ENCODE data around the gene ARHGAP1. TPM values are rescaled to one million over a fixed set of nuclear protein-coding genes. Genes with fewer than 3 reads are reported as not detected.

The ARHGAP1 gene
- total and polyA plus RNA-seq, 2 donors, result 9.0 to 24.9 TPM

DNA sequence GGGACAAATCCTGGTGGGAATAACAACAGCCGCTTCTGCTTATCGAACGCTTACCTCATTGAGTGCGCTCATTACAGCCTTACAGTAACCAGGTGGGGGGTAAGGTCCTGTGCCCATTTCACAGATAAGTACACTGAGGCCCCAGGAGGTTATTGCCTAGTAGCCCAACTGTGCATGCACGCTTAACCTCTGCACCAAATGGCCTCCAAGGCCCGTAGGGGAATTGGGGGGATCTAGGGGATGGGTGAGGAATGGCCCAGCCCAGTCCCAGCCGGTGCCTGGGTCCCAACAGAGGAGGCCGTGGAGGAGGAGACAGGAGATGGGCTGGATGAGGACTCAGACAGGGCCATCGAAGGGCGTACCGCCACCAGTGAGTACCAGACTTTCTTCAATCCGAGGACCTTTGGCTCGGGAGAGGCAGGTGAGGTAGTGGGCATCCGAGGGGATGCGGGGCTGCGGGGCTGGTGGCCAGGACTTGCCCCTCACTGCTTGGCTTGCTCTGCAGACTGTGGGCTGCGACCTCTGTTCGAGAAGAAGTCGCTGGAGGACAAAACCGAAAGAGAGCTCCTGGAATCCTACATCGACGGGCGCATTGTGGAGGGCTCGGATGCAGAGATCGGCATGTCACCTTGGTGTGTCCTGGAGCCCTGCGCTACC is 25.9 kb upstream of the ARHGAP1 start:
- Histone ChIP-seq H3K36me3 (ENCODE audit: control insufficient read depth in 2 of 2, insufficient read depth in 2 of 2, low read length in 1 of 2) (no peaks in the 10 kb centered on the region), H3K4me3 (ENCODE audit: low read length in 2 of 2) (no peak overlapping the region), H3K9me3 (ENCODE audit: control insufficient read depth in 2 of 2, insufficient read depth in 1 of 2, low read length in 1 of 2) (no peaks in the 10 kb centered on the region), H3K27ac (ENCODE audit: low read depth in 1 of 2, low read length in 1 of 2) (no peak overlapping the region), H3K4me1 (ENCODE audit: control insufficient read depth in 2 of 2, insufficient read depth in 2 of 2, low read length in 2 of 2) (no peaks in the 10 kb centered on the region), H3K27me3 (ENCODE audit: control insufficient read depth in 2 of 2, insufficient read depth in 1 of 2, low read length in 1 of 2) (no peaks in the 10 kb centered on the region)
- no peak for DNase-seq (ENCODE audit: low read depth in 6 of 9, low spot score in 9 of 9)
- WGBS, result 97% methylated on average over 26 of the region's 26 CpGs

DNA sequence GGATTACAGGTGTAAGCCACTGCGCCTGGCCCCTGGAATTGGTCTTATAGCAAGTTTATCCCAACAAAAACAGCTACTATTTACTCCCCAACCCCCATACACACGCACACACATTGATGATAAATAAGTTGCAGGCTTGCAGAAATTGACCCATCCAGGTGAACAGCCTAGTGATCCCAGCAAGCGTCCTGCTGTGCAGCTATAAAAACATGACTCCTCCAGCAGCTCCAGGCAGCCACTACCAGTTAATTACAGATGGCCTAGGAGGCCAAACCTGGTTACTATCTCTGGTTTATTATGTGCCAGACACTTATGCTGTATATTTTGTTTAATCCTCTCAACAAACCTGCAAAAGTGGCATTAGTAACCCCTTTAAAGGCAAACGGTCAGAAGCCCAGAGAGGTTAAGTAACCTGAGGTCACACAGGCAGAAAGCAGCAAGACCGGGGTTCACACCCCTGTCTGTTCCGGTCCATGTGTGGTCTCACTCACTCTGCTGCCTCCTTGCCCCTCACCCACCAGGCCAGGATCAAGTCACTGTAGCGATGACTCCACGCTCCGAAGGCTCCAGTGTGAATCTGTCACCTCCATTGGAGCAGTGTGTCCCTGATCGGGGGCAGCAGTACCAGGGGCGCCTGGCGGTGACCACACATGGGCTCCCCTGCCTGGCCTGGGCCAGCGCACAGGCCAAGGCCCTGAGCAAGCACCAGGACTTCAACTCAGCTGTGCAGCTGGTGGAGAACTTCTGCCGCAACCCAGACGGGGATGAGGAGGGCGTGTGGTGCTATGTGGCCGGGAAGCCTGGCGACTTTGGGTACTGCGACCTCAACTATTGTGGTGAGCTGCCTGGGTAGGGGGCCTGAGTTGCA is 25.2 kb upstream of the ARHGAP1 start:
- Histone ChIP-seq H3K27me3 (ENCODE audit: control insufficient read depth in 2 of 2, insufficient read depth in 1 of 2, low read length in 1 of 2) (no peaks in the 10 kb centered on the region), H3K27ac (ENCODE audit: low read depth in 1 of 2, low read length in 1 of 2) (no peak overlapping the region), H3K4me1 (ENCODE audit: control insufficient read depth in 2 of 2, insufficient read depth in 2 of 2, low read length in 2 of 2) (no peaks in the 10 kb centered on the region), H3K36me3 (ENCODE audit: control insufficient read depth in 2 of 2, insufficient read depth in 2 of 2, low read length in 1 of 2) (no peaks in the 10 kb centered on the region), H3K9me3 (ENCODE audit: control insufficient read depth in 2 of 2, insufficient read depth in 1 of 2, low read length in 1 of 2) (no peaks in the 10 kb centered on the region), H3K4me3 (ENCODE audit: low read length in 2 of 2) (no peak overlapping the region)
- 97% methylated on average over 19 of the region's 19 CpGs for WGBS
- DNase-seq (ENCODE audit: low read depth in 6 of 9, low spot score in 9 of 9), result no peak

DNA sequence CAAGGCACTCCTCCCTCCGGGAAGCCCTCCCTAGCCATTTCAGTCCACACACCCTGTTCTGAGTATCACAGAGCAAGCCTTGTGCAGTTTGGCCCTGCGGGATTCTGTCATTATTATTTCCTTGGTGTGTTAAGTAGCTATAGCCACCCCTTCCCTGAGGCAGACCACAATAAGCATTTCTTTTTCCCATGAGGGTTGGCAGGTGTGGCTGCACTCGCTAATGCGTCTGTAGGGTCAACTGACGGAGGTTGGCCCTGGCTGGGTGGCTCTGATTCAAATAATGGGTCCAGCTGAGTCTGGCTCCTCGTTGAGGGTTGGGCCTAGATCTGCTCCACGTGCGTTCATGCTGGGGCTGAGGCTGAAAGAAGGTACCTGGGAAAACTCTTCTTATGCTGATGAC is 23.7 kb upstream of the ARHGAP1 start:
- DNase-seq (ENCODE audit: low read depth in 6 of 9, low spot score in 9 of 9), result no peak
- WGBS, result 92% methylated on average over 8 of the region's 8 CpGs

DNA sequence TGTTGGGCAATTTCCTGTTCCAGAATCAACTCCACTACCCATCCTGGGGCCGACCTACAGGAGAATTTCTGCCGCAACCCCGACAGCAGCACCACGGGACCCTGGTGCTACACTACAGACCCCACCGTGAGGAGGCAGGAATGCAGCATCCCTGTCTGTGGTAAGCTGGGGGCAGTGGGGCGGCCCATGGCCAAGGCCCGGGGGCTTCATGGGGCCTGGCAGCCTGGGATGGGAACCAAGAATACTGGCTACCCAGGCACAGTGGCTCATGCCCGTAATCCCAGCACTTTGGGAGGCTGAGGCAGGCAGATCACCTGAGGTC is 22.9 kb upstream of the ARHGAP1 start:
- H3K27me3 ChIP-seq (ENCODE audit: control insufficient read depth in 2 of 2, insufficient read depth in 1 of 2, low read length in 1 of 2), result no peaks in the 10 kb centered on the region
- no peaks in the 10 kb centered on the region for H3K9me3 ChIP-seq (ENCODE audit: control insufficient read depth in 2 of 2, insufficient read depth in 1 of 2, low read length in 1 of 2)
- 93% methylated on average over 8 of the region's 8 CpGs for WGBS
- H3K36me3 ChIP-seq (ENCODE audit: control insufficient read depth in 2 of 2, insufficient read depth in 2 of 2, low read length in 1 of 2), result no peaks in the 10 kb centered on the region
- H3K4me1 ChIP-seq (ENCODE audit: control insufficient read depth in 2 of 2, insufficient read depth in 2 of 2, low read length in 2 of 2), result peaks cover 0 to 2% of the 10 kb centered on the region in 2 donors
- H3K27ac ChIP-seq (ENCODE audit: low read depth in 1 of 2, low read length in 1 of 2), result no peak overlapping the region
- no peak overlapping the region for H3K4me3 ChIP-seq (ENCODE audit: low read length in 2 of 2)
- no peak for DNase-seq (ENCODE audit: low read depth in 6 of 9, low spot score in 9 of 9)

More for the DNA sequence above, 23.7 kb upstream of the ARHGAP1 start:
- no peak overlapping the region for H3K4me3 ChIP-seq (ENCODE audit: low read length in 2 of 2)
- H3K36me3 ChIP-seq (ENCODE audit: control insufficient read depth in 2 of 2, insufficient read depth in 2 of 2, low read length in 1 of 2), result no peaks in the 10 kb centered on the region
- H3K27ac ChIP-seq (ENCODE audit: low read depth in 1 of 2, low read length in 1 of 2), result no peak overlapping the region
- H3K9me3 ChIP-seq (ENCODE audit: control insufficient read depth in 2 of 2, insufficient read depth in 1 of 2, low read length in 1 of 2), result no peaks in the 10 kb centered on the region
- no peaks in the 10 kb centered on the region for H3K4me1 ChIP-seq (ENCODE audit: control insufficient read depth in 2 of 2, insufficient read depth in 2 of 2, low read length in 2 of 2)
- H3K27me3 ChIP-seq (ENCODE audit: control insufficient read depth in 2 of 2, insufficient read depth in 1 of 2, low read length in 1 of 2), result no peaks in the 10 kb centered on the region

DNA sequence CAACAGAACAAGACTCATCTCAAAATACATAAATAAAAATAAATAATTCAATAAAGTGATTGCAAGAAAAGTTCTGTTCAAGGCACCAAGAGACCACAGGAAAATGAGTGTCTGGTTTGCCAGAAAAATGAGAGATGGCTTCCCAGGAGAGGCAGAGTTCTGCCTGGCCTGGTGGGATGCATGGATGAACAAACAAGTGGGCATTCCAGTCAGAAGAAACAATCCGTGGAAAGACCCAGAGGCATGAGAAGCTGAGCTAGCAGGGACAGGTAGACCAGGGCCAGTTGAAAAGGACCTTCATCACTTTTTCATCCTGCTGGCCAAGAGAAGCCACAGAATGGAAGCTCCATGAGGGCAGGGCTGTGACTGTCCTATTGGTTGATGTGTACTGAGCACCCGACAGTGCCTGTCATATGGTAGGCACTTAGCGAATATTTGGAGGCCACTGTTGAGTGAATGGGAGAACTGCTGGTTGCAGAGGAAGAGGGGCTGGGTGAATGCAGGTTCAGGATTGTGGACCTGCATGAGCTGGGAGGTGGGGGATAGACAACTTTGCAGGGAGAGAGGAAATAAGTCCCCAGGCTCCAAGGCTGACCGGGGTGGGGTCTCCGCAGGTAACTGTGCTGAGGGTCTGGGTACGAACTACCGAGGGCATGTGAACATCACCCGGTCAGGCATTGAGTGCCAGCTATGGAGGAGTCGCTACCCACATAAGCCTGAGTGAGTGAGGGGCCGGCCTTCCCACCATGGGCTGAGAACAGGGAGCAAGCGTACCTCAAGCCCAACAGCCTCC is 22.3 kb upstream of the ARHGAP1 start:
- Histone ChIP-seq H3K4me3 (ENCODE audit: low read length in 2 of 2) (no peak overlapping the region), H3K9me3 (ENCODE audit: control insufficient read depth in 2 of 2, insufficient read depth in 1 of 2, low read length in 1 of 2) (no peaks in the 10 kb centered on the region), H3K4me1 (ENCODE audit: control insufficient read depth in 2 of 2, insufficient read depth in 2 of 2, low read length in 2 of 2) (peaks cover 0 to 3% of the 10 kb centered on the region in 2 donors), H3K27ac (ENCODE audit: low read depth in 1 of 2, low read length in 1 of 2) (no peak overlapping the region), H3K27me3 (ENCODE audit: control insufficient read depth in 2 of 2, insufficient read depth in 1 of 2, low read length in 1 of 2) (no peaks in the 10 kb centered on the region), H3K36me3 (ENCODE audit: control insufficient read depth in 2 of 2, insufficient read depth in 2 of 2, low read length in 1 of 2) (no peaks in the 10 kb centered on the region)
- 97% methylated on average over 11 of the region's 11 CpGs for WGBS
- no peak for DNase-seq (ENCODE audit: low read depth in 6 of 9, low spot score in 9 of 9)

DNA sequence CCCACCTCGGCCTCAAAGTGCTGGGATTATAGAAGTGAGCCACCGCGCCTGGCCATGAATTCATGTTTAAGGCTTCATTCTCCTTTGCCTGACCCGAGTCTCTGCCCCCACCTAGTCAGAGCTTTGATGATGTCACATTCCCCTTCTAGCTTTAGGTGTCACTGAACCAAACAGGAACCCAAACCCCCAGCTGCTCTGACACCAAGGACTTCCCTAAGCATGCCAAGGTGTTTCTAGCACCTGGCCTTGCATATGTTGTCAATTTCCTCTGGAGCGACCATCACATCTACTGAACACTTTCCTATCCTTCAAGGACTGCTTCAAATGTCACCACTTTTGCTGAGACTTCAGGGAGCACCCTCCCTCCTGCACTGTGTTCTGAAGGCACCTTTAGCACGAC is 20.9 kb upstream of the ARHGAP1 start:
- H3K27ac ChIP-seq (ENCODE audit: low read depth in 1 of 2, low read length in 1 of 2), result no peak overlapping the region
- H3K4me1 ChIP-seq (ENCODE audit: control insufficient read depth in 2 of 2, insufficient read depth in 2 of 2, low read length in 2 of 2), result peaks cover 0 to 3% of the 10 kb centered on the region in 2 donors
- no peak for DNase-seq (ENCODE audit: low read depth in 6 of 9, low spot score in 9 of 9)
- no peaks in the 10 kb centered on the region for H3K9me3 ChIP-seq (ENCODE audit: control insufficient read depth in 2 of 2, insufficient read depth in 1 of 2, low read length in 1 of 2)
- 93% methylated on average over 6 of the region's 6 CpGs for WGBS
- H3K27me3 ChIP-seq (ENCODE audit: control insufficient read depth in 2 of 2, insufficient read depth in 1 of 2, low read length in 1 of 2), result no peaks in the 10 kb centered on the region
- no peaks in the 10 kb centered on the region for H3K36me3 ChIP-seq (ENCODE audit: control insufficient read depth in 2 of 2, insufficient read depth in 2 of 2, low read length in 1 of 2)
- H3K4me3 ChIP-seq (ENCODE audit: low read length in 2 of 2), result no peak overlapping the region

DNA sequence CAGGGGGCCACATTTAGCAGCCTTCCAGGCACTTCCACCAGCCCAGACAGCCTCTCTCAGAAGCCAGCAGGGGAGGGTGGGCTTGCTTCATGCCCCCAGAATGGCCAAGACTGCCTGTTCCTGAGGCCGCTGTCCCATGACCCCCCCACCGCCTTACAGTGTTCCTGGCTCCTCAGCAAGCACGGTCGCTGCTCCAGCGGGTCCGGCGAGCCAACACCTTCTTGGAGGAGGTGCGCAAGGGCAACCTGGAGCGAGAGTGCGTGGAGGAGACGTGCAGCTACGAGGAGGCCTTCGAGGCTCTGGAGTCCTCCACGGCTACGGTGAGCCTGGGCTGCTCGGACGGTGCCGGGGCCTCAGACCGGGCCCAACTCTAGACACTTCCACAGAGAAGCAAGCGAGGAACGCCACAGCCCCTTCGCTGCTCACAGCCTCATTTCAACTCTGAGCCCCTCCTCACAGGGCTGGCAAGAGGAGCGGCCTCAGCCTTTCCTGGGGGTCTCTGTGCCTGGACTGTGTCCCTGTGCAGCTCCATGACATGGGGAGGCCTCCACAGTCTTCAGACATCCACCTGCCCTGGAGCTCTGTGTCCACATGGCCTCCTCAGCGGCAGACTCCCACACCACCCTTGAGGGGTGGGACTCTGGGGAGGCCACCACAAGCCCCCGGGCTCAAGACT is 19.3 kb upstream of the ARHGAP1 start:
- Histone ChIP-seq H3K4me1 (ENCODE audit: control insufficient read depth in 2 of 2, insufficient read depth in 2 of 2, low read length in 2 of 2) (peaks cover 0 to 3% of the 10 kb centered on the region in 2 donors), H3K27me3 (ENCODE audit: control insufficient read depth in 2 of 2, insufficient read depth in 1 of 2, low read length in 1 of 2) (no peaks in the 10 kb centered on the region), H3K4me3 (ENCODE audit: low read length in 2 of 2) (no peak overlapping the region), H3K27ac (ENCODE audit: low read depth in 1 of 2, low read length in 1 of 2) (no peak overlapping the region), H3K9me3 (ENCODE audit: control insufficient read depth in 2 of 2, insufficient read depth in 1 of 2, low read length in 1 of 2) (no peaks in the 10 kb centered on the region), H3K36me3 (ENCODE audit: control insufficient read depth in 2 of 2, insufficient read depth in 2 of 2, low read length in 1 of 2) (no peaks in the 10 kb centered on the region)
- WGBS, result 97% methylated on average over 25 of the region's 25 CpGs
- no peak for DNase-seq (ENCODE audit: low read depth in 6 of 9, low spot score in 9 of 9)

DNA sequence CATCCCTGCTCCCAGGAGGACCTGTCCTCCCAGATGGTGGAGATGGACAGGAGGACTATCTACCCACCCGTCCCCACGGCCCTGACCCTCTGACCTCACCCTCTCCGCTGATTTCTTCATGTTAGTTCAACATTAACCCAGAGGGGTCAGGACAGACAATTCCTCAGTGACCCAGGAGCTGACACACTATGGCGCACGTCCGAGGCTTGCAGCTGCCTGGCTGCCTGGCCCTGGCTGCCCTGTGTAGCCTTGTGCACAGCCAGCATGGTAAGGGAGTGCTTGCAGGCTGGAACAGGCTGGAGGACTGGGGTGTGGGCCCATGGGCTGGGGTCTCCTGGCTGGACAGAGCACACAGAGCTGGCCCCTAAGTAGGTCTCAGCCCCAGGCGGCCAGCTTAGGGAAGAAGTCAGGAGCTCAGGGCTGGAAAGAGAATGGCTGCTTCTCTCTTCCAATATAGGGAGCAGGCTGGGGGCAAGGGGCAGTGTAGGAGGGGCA is 18.7 kb upstream of the ARHGAP1 start, which contains the start of gene F2:
F2 (plus strand) TSS at position 166 of the 495 bp plus-strand sequence; CDS start at position 189, 23 bp downstream.
- Histone ChIP-seq H3K27me3 (ENCODE audit: control insufficient read depth in 2 of 2, insufficient read depth in 1 of 2, low read length in 1 of 2) (no peaks in the 10 kb centered on the region), H3K9me3 (ENCODE audit: control insufficient read depth in 2 of 2, insufficient read depth in 1 of 2, low read length in 1 of 2) (no peaks in the 10 kb centered on the region), H3K36me3 (ENCODE audit: control insufficient read depth in 2 of 2, insufficient read depth in 2 of 2, low read length in 1 of 2) (no peaks in the 10 kb centered on the region), H3K4me1 (ENCODE audit: control insufficient read depth in 2 of 2, insufficient read depth in 2 of 2, low read length in 2 of 2) (peaks cover 0 to 3% of the 10 kb centered on the region in 2 donors), H3K4me3 (ENCODE audit: low read length in 2 of 2) (no peak within 1 kb of the TSS), H3K27ac (ENCODE audit: low read depth in 1 of 2, low read length in 1 of 2) (no peak within 1 kb of the TSS)
- WGBS, result 97% methylated on average over 7 of the region's 7 CpGs
- no peak for DNase-seq (ENCODE audit: low read depth in 6 of 9, low spot score in 9 of 9)
